Testis (tissue), 2 donors: ENCODE measurements around the gene CATSPERE.

Experiments
- CTCF ChIP-seq, 3 experiments: fragments of 450-650 bp in 2 of 3; fragments of 200-600 bp in 1 of 3; sonication (generic) in 1 of 3; IDR thresholded peaks; one replicate each; pipeline ENCODE4 v1.5.1; 2016 to 2019; ENCODE audit warnings: antibody characterized with exemption in 3 of 3, mild to moderate bottlenecking in 2 of 3, moderate library complexity in 1 of 3
- POLR2A ChIP-seq: fragments of 450-650 bp; IDR thresholded peaks from one replicate; pipeline ENCODE4 v1.6.1; 2017; ENCODE audit warnings: antibody characterized with exemption, mild to moderate bottlenecking, moderate library complexity

GRCh38 chr1:244447024-244447423 lies 14.0 kb upstream of the CATSPERE start:
- no peak for TF ChIP-seq CTCF (IDR thresholded peaks at IDR 0.05)
- TF ChIP-seq POLR2A, result no peak
